Parathyroid adenoma (tissue), 2 donors: ENCODE results near the gene TMCC3.
A peak's percentile ranks its signal among the peaks of the same experiment; 100 is the strongest.

Source experiments
- H2AFZ ChIP-seq: fragments of 300-600 bp; sonication (generic); one replicate; pipeline ENCODE4 v1.7.0; 2017; ENCODE audit warnings: antibody characterized with exemption, mild to moderate bottlenecking
- H3K27ac ChIP-seq: fragments of 300-600 bp; sonication (generic); one replicate; pipeline ENCODE4 v1.7.0; 2017
- H3K27me3 ChIP-seq: fragments of 300-600 bp; sonication (generic); one replicate; pipeline ENCODE4 v1.7.0; 2017; ENCODE audit warnings: low read length; ENCODE audit not compliant: control insufficient read depth, insufficient read depth
- H3K36me3 ChIP-seq: fragments of 300-600 bp; sonication (generic); one replicate; pipeline ENCODE4 v1.7.0; 2017; ENCODE audit warnings: low read length; ENCODE audit not compliant: control insufficient read depth, insufficient read depth
- H3K4me1 ChIP-seq: fragments of 300-600 bp; sonication (generic); one replicate; pipeline ENCODE4 v1.7.0; 2017; ENCODE audit warnings: control low read depth
- H3K4me2 ChIP-seq: fragments of 300-600 bp; sonication (generic); one replicate; pipeline ENCODE4 v1.7.0; 2017; ENCODE audit warnings: low read length
- H3K4me3 ChIP-seq: fragments of 300-600 bp; sonication (generic); one replicate; pipeline ENCODE4 v1.7.0; 2017; ENCODE audit warnings: low read depth, low read length
- H3K79me2 ChIP-seq: fragments of 300-600 bp; sonication (generic); one replicate; pipeline ENCODE4 v1.7.0; 2017; ENCODE audit warnings: control low read depth
- H3K9ac ChIP-seq: fragments of 300-600 bp; sonication (generic); one replicate; pipeline ENCODE4 v1.7.0; 2017; ENCODE audit warnings: mild to moderate bottlenecking
- H3K9me3 ChIP-seq: fragments of 300-600 bp; sonication (generic); one replicate; pipeline ENCODE4 v1.7.0; 2017; ENCODE audit warnings: low read length; ENCODE audit not compliant: control insufficient read depth
- CTCF ChIP-seq: fragments of 300-600 bp; sonication (generic); IDR thresholded peaks from one replicate; pipeline ENCODE4 v1.7.0; 2017; ENCODE audit warnings: antibody characterized with exemption, mild to moderate bottlenecking
- donor health status: primary hyperparathyroidism.

Gene TMCC3

GRCh38 chr12:94587266-94588241, 62.8 kb downstream of the TMCC3 start:
- Histone ChIP-seq H3K27me3 (no peaks in the 10 kb centered on the region), H3K4me2 (no peak overlapping the region), H3K79me2 (no peaks in the 10 kb centered on the region), H3K9ac (no peak overlapping the region), H3K9me3 (no peaks in the 10 kb centered on the region), H3K36me3 (no peaks in the 10 kb centered on the region), H3K27ac (peak overlapping the region; percentile 21), H2AFZ (no peak overlapping the region), H3K4me3 (no peak overlapping the region), H3K4me1 (no peaks in the 10 kb centered on the region)
- TF ChIP-seq CTCF, result no peak

GRCh38 chr12:94586589-94587259, 63.6 kb downstream of the TMCC3 start:
- peak overlapping the region; percentile 41 for H3K4me2 ChIP-seq
- H3K9ac ChIP-seq, result no peak overlapping the region
- H3K4me1 ChIP-seq, result no peaks in the 10 kb centered on the region
- H3K27ac ChIP-seq, result peak overlapping the region; percentile 21
- H3K36me3 ChIP-seq, result no peaks in the 10 kb centered on the region
- H3K79me2 ChIP-seq, result no peaks in the 10 kb centered on the region
- H3K9me3 ChIP-seq, result no peaks in the 10 kb centered on the region
- TF ChIP-seq CTCF, result no peak
- H2AFZ ChIP-seq, result no peak overlapping the region
- no peaks in the 10 kb centered on the region for H3K27me3 ChIP-seq
- H3K4me3 ChIP-seq, result no peak overlapping the region

- Histone ChIP-seq H3K79me2 (peaks cover 2% of the 10 kb centered on the region), H3K36me3 (no peaks in the 10 kb centered on the region), H3K4me2 (no peak overlapping the region), H3K27ac (peak overlapping the region; percentile 6), H3K9ac (no peak overlapping the region), H3K27me3 (no peaks in the 10 kb centered on the region), H3K9me3 (no peaks in the 10 kb centered on the region), H2AFZ (no peak overlapping the region), H3K4me1 (no peaks in the 10 kb centered on the region), H3K4me3 (no peak overlapping the region)
- TF ChIP-seq CTCF, result no peak
These were observed 64.7 kb downstream of the TMCC3 start for GRCh38 chr12:94585626-94586025.

GRCh38 chr12:94584377-94584776, 66.0 kb downstream of the TMCC3 start:
- Histone ChIP-seq H3K4me3 (no peak overlapping the region), H2AFZ (no peak overlapping the region), H3K4me2 (no peak overlapping the region), H3K79me2 (peaks cover 3% of the 10 kb centered on the region), H3K27me3 (no peaks in the 10 kb centered on the region), H3K27ac (no peak overlapping the region), H3K9me3 (no peaks in the 10 kb centered on the region), H3K36me3 (no peaks in the 10 kb centered on the region), H3K9ac (no peak overlapping the region), H3K4me1 (no peaks in the 10 kb centered on the region)
- TF ChIP-seq CTCF, result no peak
